Thyroid gland (tissue), 4 donors: ENCODE data around the gene UBA52. TPM values are rescaled to one million over a fixed set of nuclear protein-coding genes. Genes with fewer than 3 reads are reported as not detected.

Source experiments
- DNase-seq, 2 donors: peaks; one replicate each; pipeline ENCODE4 v3.0.0-alpha.2; 2019
- H3K27ac ChIP-seq, 3 donors: fragments of 200-600 bp; sonication (generic); 1 replicate in 2 of 3; 2 replicates in 1 of 3; pipeline ENCODE4 v1.5.1; 2016 to 2019; ENCODE audit warnings: mild to moderate bottlenecking in 1 of 3, moderate library complexity in 1 of 3
- H3K27me3 ChIP-seq: fragments of 200-600 bp; sonication (generic); one replicate; pipeline ENCODE4 v1.5.1; 2019
- H3K36me3 ChIP-seq, 2 donors: fragments of 200-600 bp; sonication (generic); one replicate each; pipeline ENCODE4 v1.5.1; 2016 to 2019
- H3K4me1 ChIP-seq, 2 donors: fragments of 200-600 bp; sonication (generic); one replicate each; pipeline ENCODE4 v1.5.1; 2017 to 2019
- H3K4me3 ChIP-seq, 3 donors: fragments of 200-600 bp; sonication (generic); replicated peaks in 1 of 3; 1 replicate in 2 of 3; 2 replicates in 1 of 3; pipeline ENCODE4 v1.5.1; 2016; ENCODE audit warnings: mild to moderate bottlenecking in 1 of 3
- H3K9me3 ChIP-seq: fragments of 200-600 bp; sonication (generic); one replicate; pipeline ENCODE4 v1.5.1; 2017
- POLR2A ChIP-seq, 2 donors: fragments of 450-650 bp; IDR thresholded peaks; one replicate each; pipeline ENCODE4 v1.6.1; 2017; ENCODE audit warnings: antibody characterized with exemption in 2 of 2, mild to moderate bottlenecking in 2 of 2, moderate library complexity in 1 of 2
- WGBS, 2 donors: methylation state at CpG; one replicate each; pipeline ENCODE4 v1.1.5; 2017; 5-methylcytosine and 5-hydroxymethylcytosine counted together
- intact Hi-C: fragments of 100-400 bp; cut with DNase I; formaldehyde crosslinking; loops from one replicate; pipeline ENCODE4 v1.15.1; 2023
- total RNA-seq, 4 donors: library from RNA; depleted of rRNA; stranded (reverse); fragments of >200 nt; gene quantifications; one replicate each; pipeline ENCODE4 v1.2.3, GENCODE V29; 2016
- TF ChIP-seq, protein P1 (sequence below), 6 experiments: fragments of 200-600 bp in 3 of 6; fragments of 450-650 bp in 3 of 6; sonication (generic) in 3 of 6; IDR thresholded peaks; one replicate each; pipeline ENCODE4 v1.5.1; 2016 to 2019; ENCODE audit warnings: antibody characterized with exemption in 6 of 6, mild to moderate bottlenecking in 2 of 6, inconsistent platforms in 1 of 6, moderate library complexity in 1 of 6

UBA52 gene
- total RNA-seq, 4 donors from 2014 or later: 395 to 726 (median 521) TPM

DNA sequence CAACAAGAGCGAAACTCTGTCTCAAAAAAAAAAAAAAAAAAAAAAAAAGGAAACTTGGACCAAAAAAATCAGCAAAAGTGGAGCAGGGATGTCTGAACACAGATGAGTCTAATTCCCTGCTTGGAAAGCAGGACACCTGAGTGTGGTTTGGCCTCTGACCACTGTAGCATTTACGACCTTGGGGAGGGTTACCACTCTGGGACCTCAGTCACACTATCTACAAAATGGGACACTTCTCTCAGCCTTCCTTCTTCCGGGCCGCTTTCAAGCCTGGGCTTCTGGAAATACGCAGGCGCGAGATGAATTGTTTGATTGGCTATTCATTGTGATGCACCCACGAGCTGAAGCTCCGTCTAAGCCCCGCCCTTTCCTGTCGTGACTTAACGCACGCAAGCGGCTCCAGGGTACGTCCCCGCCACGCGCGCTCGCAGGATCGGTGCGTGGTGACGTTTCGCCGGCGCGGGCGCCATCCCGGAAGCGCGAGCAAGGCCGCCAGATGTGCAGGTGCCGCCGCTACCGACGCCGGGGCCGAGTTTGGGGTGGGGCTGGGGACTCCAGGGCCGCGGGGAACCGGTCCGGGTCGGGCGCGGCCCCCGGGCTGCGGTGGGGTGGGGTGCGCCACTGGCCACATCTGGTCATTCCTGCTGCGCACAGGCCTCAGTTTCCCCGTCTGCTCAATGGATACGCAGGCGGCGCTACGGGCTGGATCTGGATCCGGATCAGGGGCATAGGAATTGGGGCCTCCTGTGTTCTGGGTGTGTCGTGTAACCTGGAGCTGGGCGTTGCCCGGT, 14.1 kb upstream of the UBA52 start, which contains the start of gene KXD1:
KXD1 (plus strand) TSS at position 460 of the 791 bp plus-strand sequence. CDS start 4,187 bp downstream, outside the sequence.
- Histone ChIP-seq H3K4me1 (peaks cover 4 to 9% of the 10 kb centered on the region in 2 donors), H3K9me3 (no peaks in the 10 kb centered on the region), H3K27ac (peak within 1 kb of the TSS; percentile 90 to 95 (median 91)), H3K4me3 (peak within 1 kb of the TSS; percentile 62 to 100 (median 98)), H3K27me3 (no peaks in the 10 kb centered on the region), H3K36me3 (no peaks in the 10 kb centered on the region)
- 1 to 3% methylated on average over 24 to 32 of the region's 58 CpGs for WGBS, 2 donors
- DNase-seq: peak; percentile 99
- intact Hi-C loops: no loop called here
- peak in 1 of 2 donors; percentile 74 for TF ChIP-seq POLR2A (IDR thresholded peaks at IDR 0.05)
- TF ChIP-seq, protein P1, sequence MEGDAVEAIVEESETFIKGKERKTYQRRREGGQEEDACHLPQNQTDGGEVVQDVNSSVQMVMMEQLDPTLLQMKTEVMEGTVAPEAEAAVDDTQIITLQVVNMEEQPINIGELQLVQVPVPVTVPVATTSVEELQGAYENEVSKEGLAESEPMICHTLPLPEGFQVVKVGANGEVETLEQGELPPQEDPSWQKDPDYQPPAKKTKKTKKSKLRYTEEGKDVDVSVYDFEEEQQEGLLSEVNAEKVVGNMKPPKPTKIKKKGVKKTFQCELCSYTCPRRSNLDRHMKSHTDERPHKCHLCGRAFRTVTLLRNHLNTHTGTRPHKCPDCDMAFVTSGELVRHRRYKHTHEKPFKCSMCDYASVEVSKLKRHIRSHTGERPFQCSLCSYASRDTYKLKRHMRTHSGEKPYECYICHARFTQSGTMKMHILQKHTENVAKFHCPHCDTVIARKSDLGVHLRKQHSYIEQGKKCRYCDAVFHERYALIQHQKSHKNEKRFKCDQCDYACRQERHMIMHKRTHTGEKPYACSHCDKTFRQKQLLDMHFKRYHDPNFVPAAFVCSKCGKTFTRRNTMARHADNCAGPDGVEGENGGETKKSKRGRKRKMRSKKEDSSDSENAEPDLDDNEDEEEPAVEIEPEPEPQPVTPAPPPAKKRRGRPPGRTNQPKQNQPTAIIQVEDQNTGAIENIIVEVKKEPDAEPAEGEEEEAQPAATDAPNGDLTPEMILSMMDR (IDR thresholded peaks at IDR 0.05): no peak

DNA sequence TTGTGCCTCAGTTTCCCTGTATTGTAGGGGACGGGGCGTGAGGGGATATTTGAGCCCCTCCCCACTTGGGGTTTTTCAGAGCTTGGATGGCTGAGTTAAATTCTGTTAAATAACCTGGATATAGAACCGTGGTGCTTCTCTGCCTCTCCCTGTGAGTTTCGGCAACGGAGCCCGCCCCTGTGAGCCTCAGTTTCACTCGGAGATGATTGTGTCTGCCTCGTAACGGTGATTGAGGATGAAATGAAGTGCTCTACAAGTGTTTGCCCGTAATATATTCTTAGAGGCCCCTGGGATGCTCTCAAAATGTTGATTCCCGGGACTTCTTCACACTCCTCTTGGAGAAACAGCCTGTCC, 13.5 kb upstream of the UBA52 start:
- peak overlapping the region; percentile 90 to 95 (median 91) for H3K27ac ChIP-seq
- TF ChIP-seq, protein P1 (IDR thresholded peaks at IDR 0.05): no peak
- no peak for TF ChIP-seq POLR2A (IDR thresholded peaks at IDR 0.05)
- 7 to 8% methylated on average over 11 of the region's 11 CpGs for WGBS, 2 donors
- H3K4me1 ChIP-seq: peaks cover 4 to 9% of the 10 kb centered on the region in 2 donors
- intact Hi-C loops: no loop called here
- H3K9me3 ChIP-seq: no peaks in the 10 kb centered on the region
- DNase-seq: peak in 1 of 2 donors; percentile 8
- peak overlapping the region; percentile 62 to 100 (median 98) for H3K4me3 ChIP-seq
- H3K36me3 ChIP-seq: no peaks in the 10 kb centered on the region
- H3K27me3 ChIP-seq: no peaks in the 10 kb centered on the region

DNA sequence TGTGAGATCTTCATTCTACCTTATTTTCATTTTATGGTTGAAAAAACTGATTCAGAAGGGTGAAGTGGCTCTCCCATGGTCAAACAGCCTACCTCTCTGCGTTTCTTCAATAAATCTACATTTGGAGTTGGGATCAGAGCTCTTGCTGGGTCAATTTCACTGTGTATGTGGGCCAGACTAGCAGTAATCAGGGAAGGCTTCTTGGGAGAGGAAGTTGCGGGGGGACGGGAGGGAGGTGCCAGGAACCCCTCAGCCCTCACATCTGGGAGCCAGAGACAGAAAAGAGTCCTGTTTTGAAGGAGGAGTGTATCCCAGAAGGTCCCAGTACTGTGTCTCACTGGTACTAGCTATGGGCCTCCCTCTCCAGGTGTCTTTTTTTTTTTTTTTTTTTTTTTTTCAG, 13.1 kb upstream of the UBA52 start:
- Histone ChIP-seq H3K27ac (peak overlapping the region; percentile 90 to 95 (median 91)), H3K4me3 (peak overlapping the region; percentile 62 to 100 (median 98)), H3K36me3 (peaks cover 0 to under 1% of the 10 kb centered on the region in 2 donors), H3K4me1 (peaks cover 4 to 9% of the 10 kb centered on the region in 2 donors), H3K27me3 (no peaks in the 10 kb centered on the region), H3K9me3 (no peaks in the 10 kb centered on the region)
- intact Hi-C loops: no loop called here
- DNase-seq: no peak
- WGBS, 2 donors: 68 to 71% methylated on average over 3 of the region's 3 CpGs
- no peak for TF ChIP-seq POLR2A (IDR thresholded peaks at IDR 0.05)
- TF ChIP-seq, protein P1 (IDR thresholded peaks at IDR 0.05): no peak

DNA sequence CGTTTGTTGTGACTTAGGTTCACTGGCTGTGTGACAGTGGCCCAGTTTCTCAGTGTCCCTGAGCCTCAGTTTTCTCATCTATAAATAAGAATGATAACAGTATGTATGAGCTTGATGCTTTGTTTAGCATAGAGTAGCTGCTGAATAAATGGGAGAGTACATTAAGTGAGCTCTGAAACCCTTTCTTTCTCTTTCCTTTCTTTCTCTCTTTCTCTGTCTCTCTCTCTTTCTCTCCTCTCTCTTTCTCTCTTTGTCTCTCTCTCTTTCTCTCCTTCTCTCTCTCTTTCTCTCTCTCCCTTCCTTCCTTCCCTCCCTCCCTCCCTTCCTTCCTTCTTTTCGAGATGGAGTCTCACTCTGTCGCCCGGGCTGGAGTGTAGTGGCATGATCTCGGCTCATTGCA, 12.0 kb upstream of the UBA52 start:
- TF ChIP-seq POLR2A (IDR thresholded peaks at IDR 0.05): no peak
- TF ChIP-seq, protein P1 (IDR thresholded peaks at IDR 0.05): no peak
- Histone ChIP-seq H3K9me3 (no peaks in the 10 kb centered on the region), H3K27me3 (no peaks in the 10 kb centered on the region), H3K36me3 (peaks cover 8 to 11% of the 10 kb centered on the region in 2 donors), H3K4me3 (no peak overlapping the region), H3K27ac (no peak overlapping the region), H3K4me1 (peaks cover 4 to 9% of the 10 kb centered on the region in 2 donors)
- intact Hi-C loops: no loop called here
- 71 to 78% methylated on average over 5 of the region's 5 CpGs for WGBS, 2 donors
- DNase-seq: no peak

DNA sequence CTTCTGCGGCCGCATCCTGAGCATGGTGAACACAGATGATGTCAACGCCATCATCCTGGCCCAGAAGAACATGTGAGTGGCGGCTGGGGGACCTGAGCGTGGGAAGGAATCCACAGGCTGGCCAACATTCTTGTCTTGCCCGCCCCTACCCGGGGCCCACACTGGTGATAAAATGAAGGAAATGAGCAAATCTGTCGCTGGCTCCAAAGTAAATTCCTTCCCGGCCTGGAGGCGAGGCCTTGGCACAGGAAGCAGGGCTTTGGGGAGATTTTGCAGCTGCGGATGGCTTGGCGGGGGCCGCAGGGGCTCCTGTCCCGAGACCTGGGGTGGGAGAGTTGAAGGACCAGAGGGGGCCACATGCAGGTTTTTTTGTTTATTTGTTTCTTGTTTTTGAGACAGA, 9.6 kb upstream of the UBA52 start:
- intact Hi-C loops: no loop called here
- Histone ChIP-seq H3K9me3 (no peaks in the 10 kb centered on the region), H3K4me1 (peaks cover 4 to 9% of the 10 kb centered on the region in 2 donors), H3K36me3 (peaks cover 28 to 34% of the 10 kb centered on the region in 2 donors), H3K27me3 (no peaks in the 10 kb centered on the region), H3K4me3 (no peak overlapping the region), H3K27ac (peak overlapping the region in 2 of 3 donors; percentile 14 to 31)
- WGBS, 2 donors: 76 to 87% methylated on average over 14 of the region's 14 CpGs
- DNase-seq: no peak
- no peak for TF ChIP-seq POLR2A (IDR thresholded peaks at IDR 0.05)
- TF ChIP-seq, protein P1 (IDR thresholded peaks at IDR 0.05): no peak
